PC-3 (cell line): ENCODE data around the gene INKA2.

ENCODE experiments used
- EZH2 ChIP-seq: fragments of 300-600 bp; sonication (generic); IDR thresholded peaks from one replicate; pipeline ENCODE4 v1.6.1; 2017; ENCODE audit warnings: antibody characterized with exemption, mild to moderate bottlenecking, low read length; ENCODE audit not compliant: unreplicated experiment
- EZH2phosphoT487 ChIP-seq: fragments of 300-600 bp; sonication (generic); IDR thresholded peaks from 2 replicates; pipeline ENCODE4 v1.6.1; 2018; ENCODE audit warnings: mild to moderate bottlenecking, antibody characterized with exemption, low read length, borderline replicate concordance
- TF ChIP-seq, protein P1 (sequence below): fragments of 300-600 bp; sonication (generic); conservative IDR thresholded peaks from 2 replicates; pipeline ENCODE4 v1.5.1; 2017; ENCODE audit warnings: antibody characterized with exemption, low read depth, mild to moderate bottlenecking, low read length

- TF ChIP-seq, protein P1, sequence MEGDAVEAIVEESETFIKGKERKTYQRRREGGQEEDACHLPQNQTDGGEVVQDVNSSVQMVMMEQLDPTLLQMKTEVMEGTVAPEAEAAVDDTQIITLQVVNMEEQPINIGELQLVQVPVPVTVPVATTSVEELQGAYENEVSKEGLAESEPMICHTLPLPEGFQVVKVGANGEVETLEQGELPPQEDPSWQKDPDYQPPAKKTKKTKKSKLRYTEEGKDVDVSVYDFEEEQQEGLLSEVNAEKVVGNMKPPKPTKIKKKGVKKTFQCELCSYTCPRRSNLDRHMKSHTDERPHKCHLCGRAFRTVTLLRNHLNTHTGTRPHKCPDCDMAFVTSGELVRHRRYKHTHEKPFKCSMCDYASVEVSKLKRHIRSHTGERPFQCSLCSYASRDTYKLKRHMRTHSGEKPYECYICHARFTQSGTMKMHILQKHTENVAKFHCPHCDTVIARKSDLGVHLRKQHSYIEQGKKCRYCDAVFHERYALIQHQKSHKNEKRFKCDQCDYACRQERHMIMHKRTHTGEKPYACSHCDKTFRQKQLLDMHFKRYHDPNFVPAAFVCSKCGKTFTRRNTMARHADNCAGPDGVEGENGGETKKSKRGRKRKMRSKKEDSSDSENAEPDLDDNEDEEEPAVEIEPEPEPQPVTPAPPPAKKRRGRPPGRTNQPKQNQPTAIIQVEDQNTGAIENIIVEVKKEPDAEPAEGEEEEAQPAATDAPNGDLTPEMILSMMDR, result no peak
- TF ChIP-seq EZH2phosphoT487 (no peak), EZH2 (no peak)
Measured at GRCh38 chr1:111716333-111716732, 22.9 kb downstream of the INKA2 start.
